Activated CD8-positive, alpha-beta memory T cell treated with anti-CD3 and anti-CD28 coated beads, Interleukin-2, amount 50 U/mL, for 24 hours (primary cell): ENCODE data around the gene VPS18.

ENCODE experiments used
- DNase-seq: peaks from one replicate; pipeline ENCODE4 v3.0.0-alpha.2; 2020; ENCODE audit errors: extremely low read depth

The VPS18 gene

DNA sequence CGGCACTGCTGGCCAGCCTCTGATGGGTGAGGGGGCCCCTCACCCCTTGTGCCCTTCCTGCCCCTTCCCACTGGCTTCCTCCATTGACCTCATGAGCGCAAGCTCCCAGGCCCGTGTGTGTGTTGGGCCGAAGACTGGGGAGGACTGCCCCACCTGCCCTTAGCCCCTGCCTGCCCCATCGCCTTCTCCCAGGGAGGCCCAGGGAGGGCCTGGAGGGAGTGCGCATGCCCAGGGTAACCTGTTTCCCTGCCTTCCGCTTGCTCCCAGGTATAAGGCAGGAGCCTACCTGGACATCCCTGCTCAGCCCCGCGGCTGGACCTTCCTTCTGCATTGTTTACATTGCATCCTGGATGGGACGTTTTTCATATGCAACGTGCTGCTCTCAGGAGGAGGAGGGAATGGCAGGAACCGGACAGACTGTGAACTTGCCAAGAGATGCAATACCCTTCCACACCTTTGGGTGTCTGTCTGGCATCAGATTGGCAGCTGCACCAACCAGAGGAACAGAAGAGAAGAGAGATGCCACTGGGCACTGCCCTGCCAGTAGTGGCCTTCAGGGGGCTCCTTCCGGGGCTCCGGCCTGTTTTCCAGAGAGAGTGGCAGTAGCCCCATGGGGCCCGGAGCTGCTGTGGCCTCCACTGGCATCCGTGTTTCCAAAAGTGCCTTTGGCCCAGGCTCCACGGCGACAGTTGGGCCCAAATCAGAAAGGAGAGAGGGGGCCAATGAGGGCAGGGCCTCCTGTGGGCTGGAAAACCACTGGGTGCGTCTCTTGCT is 43.7 kb downstream of the VPS18 start:
- no peak for DNase-seq

DNA sequence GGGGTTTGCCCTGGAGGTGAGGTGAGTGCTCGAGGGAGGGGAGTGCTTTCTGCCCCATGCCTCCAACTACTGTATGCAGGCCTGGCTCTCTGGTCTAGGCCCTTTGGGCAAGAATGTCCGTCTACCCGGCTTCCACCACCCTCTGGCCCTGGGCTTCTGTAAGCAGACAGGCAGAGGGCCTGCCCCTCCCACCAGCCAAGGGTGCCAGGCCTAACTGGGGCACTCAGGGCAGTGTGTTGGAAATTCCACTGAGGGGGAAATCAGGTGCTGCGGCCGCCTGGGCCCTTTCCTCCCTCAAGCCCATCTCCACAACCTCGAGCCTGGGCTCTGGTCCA is 44.3 kb downstream of the VPS18 start:
- DNase-seq, result no peak

DNA sequence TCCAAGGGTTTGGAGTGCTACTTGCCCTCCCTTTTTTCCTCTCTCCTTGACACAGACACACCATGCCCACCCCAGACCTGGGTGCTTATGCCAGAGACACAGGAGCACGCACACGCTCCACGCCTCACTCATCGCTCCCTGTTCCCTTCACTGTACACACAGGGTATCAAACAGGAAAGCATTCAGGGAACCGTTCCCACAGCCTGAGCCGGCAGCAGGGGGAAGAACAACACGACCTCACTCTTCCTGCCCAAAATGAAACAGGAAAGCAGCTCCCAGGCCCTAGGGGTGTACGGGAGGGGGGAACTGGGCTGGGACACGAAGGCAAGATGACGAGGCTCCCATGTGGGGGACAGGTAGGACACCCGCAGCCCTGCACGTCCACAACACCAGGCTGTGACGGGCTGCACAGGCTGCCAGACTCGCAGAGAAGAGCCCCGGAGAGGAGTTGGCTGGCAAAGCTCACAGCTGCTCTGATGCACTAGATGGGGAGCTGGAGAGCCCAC is 46.1 kb downstream of the VPS18 start:
- DNase-seq, result no peak

DNA sequence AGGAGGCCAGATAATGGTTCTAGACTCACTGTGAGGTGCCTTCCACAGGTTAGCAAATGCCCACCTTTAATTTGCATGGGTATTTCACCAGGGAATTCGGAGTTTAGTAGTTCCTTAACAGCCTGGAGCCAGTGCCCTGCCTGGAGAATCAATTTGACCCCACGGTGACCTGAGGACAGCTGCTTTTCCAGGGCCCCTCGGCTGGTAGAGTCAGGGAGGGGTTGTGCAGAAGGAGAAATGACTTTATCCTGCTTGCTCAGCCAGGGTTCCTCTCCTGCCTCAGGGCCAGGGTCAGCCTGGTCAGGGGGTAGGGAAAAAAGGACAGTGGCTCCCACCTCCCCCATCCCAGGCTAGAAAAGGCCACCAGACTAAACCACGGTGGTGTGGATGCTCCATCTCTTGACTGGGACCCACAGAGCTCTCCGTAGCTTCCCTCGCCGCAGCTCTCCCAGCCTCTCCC is 46.8 kb downstream of the VPS18 start:
- DNase-seq, result no peak

DNA sequence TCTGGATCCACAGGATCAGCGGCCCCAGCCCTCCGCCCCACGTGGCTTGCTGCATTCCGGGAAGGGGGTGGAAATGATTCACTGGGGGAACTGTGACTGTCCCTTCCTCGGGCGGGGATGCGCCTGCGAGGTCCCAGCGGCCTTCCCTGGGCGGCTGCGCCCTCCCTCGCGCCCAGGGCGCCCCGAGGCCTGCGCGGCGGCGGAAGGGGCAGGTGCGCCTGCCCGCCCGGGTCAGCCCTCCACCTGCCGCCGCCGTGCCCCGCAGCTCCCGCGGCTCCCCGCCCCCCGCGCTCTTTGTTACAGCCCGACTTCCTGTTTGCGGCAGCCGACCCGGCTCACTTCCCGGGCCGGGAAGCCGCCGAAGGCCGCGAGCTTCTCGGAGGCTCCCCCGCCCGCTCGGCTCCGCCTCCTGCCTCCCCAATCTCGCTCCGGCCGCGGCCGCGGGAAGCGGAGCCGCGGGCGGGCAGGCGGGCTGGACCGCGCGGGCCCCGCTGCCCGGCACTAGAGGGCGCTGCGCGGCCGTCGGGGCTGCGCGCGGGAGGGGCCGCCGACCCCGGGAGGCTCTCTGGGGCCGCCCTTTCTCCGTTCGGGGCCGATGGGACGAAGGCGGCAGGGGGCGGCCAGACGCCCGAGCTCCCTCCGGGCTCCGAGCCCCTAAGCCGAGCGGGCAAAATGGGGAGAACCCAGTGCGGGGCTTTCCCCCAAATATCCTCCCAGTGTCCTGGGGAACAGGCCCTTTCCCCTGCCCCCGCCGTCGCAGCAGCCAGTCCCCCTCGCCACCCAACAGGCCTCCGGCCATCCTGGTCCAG is 47.5 kb downstream of the VPS18 start:
- DNase-seq, result no peak

DNA sequence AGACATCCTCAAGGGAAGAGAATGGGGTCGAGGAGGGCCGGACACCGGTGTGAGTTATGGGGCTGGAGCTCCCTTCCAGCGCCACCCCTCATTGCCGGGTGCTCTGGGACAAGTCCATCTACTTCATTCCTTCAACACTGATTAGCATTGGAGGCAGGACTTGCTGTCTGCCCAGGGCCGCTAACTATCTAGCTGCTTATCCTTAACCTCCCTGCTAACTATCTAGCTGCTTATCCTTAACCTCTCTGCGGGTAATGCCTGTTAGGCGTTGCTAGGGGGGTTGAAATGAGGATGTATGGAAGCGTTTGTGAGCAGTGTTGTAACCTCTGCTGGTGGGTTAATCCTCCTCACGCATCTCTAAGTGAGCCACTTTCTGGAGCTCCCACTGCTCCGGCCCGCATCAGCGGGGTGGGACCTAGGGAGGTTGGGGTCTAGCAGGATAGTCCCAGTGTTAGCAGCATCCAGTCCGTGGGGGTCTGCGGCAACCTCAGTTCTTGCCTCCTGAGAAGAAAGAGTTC is 48.1 kb downstream of the VPS18 start:
- no peak for DNase-seq

DNA sequence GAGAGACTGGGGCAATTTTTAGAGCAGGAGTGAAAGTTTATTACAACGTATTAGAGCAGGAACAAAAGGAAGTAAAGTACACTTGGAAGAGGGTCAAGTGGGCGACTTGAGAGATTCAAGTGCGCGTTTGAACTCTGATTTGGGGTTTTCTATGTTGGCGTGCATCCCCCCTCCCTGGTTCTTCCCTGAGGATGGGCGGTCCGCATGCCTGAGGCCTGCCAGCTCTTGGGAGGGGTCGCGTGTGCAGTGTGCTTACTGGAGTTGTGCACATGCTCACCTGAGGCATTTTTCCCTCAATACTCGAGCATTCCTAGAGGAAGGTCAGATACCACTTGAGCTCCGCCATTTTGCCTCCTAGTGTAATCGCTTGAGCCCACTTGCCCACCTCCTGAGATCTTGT is 48.6 kb downstream of the VPS18 start:
- DNase-seq, result no peak

DNA sequence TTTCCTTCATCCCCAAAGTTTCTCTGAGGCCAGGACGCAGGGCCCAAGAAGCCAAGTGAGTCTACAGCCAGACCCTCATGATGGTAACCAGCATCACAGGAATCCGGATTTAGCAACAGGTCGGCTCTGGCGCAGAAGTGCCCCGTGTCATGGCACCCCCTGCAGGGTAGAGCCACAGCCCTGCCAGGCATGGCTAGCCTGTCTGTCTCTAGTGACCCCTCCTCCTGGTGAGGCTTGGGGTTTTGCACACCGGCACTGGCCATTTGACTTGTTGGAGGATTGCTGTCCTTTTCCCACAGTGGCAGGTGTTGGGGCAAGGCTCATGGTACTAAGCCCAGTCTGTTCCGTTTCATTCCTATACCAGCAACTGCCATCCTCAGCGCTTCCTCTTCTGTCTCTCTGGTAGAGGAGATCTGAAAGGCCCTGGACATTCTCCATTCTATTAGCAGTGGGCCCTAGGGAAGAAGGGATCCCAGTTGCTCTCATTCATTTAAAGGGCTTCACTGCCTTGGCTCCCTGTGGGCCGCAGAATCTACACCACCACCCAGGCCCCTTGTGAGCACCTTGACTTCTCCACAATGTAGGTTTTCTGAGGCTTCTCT is 49.6 kb downstream of the VPS18 start:
- no peak for DNase-seq

DNA sequence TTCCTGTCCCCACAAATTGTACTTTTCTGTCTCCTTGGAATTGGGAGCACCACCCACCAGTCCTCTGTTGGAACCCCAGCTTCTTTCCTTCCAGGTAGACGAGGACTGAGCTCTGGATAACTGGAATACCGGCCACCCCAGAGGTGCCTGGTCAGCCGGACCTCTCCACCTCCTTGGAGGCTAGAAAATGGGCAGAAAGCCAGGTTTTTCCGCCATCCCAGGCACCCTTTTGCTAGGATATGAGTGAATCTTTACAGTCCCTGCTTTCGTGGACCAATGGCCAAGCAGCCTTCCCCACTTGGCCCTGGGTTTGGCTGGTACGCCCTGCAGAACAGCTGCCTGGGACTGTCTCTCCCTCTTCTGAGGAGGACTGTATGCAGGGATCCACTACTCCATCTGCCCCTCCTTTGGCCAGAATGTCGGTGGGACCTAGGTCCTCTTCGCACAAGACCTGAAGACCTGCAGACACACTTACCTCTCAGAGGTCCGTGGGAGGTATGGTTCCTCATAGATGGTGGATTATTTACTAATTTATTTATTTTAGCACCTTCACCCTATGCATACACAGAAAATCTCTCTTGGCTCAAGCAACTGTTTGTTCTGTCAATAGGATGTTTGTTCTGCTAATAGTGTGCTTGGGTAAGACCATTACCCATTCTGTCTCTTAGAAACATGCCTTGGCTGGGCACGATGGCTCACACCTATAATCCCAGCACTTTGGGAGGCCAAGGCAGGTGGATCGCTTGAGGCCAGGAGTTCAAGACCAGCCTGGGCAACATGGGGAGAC is 50.5 kb downstream of the VPS18 start:
- no peak for DNase-seq

DNA sequence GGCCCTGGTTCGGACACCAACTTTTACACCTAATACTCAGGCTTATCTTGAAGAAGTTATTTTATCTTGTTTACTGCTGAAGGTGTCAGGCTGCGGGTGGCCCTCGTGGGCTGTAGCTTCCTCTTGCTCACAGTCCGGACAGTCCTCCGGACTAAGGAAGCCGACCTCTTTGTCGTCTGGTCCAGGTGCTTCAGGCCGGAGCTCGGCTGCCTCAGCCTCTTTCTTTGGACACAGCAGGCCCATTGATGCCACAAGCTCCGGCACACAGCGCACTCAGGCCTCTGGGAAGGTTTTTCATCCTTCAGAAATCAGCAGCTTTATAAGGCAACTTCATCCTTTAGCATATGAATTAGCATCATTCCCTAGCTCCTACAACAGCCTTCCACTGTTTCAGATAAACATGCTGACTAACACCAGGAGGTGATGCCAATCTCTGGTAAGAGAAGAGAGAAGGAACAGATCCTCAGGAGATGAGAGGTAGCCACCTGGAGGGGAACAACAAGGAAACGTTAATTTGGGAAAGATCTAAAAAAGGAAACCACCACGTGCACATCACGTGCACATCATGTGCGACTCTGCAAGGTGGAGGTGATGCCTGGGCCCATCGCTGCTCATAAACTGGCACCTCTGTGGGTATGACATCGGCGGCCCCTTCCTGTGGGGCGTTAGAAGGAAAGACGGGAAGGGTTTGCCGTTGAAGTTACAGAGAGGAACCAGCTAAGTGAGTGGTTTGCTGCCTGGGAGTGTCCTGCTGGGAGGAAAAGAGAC is 54.6 kb downstream of the VPS18 start:
- no peak for DNase-seq

DNA sequence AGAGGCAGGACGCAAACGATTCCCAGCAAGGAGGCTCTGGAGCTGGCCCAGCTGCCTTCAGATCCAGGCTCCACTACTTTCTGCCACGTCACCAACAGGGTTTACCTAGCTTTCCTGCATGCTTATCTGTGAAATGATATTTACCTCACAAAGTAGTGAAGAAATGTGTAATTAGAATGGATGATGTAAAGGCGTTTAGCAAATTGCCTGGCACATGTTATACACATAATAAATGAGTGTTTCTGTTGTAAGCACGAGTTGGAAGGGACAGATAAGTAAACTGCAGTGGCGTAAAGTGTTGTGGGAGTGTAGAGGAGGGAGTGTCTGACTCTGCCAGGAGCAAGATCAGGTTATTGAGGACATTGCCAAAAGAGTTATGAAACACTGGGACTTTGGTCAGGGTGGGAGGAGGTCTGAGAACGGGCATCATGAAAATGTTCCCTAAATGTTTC is 55.5 kb downstream of the VPS18 start:
- DNase-seq, result no peak

DNA sequence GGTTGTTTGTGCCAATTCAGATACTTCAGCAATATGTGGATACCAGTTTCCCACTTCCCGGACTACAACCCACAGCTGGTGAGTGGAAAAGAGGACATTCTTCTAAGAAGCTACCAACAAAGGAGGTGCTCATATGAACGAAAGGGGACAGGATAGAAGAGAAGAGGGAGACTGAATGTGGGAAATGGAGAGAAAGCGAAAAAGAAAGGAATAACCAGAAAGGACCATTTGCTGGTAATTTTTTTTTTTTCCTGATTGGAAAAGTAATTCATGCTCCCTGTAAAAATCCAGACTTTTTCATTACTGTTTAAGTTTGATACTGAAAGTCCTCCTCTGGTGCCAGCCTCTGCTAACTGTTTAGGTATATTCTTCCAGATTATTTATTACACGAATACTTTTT is 57.5 kb downstream of the VPS18 start:
- no peak for DNase-seq

DNA sequence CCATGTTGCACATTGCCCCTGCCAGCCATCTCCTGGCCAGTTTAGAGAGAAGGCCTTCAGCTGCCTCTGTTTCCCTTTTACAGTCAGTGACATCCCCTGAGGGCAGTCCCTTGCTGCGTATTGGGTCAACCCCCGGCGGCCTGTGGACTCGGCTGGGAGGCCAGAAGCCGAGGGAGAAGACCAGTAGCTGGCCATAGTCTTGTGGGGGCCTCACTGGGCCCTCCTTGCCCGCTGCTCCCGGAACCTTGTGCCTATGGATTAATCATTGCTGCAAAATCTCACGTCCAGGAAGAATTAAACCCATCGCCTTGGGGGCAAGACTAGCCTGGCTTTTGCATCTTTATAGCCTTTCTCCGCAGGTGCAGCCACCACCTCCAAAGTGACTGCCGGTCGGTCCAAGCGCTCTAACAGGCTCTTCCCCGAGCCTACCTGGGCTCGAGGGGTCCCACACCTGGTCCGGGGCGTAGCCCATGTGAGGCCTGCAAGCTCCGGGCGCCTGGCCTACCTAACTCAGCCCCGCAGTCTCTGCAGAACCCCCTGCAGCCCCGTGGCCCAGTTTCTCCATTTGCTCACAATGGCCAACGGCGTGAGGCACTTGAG is 58.2 kb downstream of the VPS18 start:
- no peak for DNase-seq

DNA sequence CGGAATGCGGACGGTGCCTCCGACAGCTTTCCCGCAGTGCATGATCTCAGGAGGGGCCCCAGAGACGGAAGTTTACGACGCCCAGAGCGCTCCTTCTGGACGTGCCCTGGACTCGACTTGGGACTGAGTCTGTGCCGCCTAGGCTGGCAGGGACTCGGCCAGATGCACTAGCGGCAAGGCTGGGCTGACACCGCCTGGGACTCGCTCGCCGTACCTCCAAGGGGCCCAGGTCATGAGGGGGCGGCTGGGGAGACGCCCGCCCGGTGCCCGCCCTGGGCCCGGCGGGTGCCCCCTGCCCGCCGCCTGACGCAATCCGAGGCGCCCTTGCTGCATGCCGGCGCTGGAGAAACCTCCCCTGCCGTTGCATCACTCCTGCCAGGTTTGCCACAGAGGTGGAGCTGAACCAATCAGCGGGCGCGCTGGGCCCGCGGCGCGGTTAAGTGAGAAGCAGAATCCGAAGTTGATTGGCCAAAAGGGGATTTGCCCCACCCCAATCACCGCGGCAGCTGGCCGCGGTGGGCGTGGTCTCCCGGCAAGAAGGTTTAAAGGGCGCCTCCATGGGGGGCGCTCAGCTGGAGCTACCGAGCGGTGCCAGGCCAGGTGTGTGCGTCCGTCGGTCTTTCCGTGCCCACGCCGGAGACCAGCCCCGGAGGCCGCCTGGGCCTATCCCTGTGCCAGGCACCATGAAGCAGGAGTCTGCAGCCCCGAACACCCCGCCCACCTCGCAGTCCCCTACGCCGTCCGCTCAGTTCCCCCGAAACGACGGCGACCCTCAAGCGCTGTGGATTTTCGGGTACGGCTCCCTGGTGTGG is 58.9 kb downstream of the VPS18 start, which contains the start of gene CHAC1:
Gene CHAC1 (plus strand): TSS at position 571 of the 812 bp plus-strand sequence. CDS start 113 bp downstream, at position 684.
- peak; percentile 90 for DNase-seq
